HepG2 (cell line): ENCODE results near the gene CFAP45. TPM values are rescaled to one million over a fixed set of nuclear protein-coding genes. Genes with fewer than 3 reads are reported as not detected.

ENCODE experiments used
- ATAC-seq: fragments of 200-7000 bp; cut with Tn5 transposase; 3 replicates; pipeline ENCODE4 v1.9.1; 2020; ENCODE audit warnings: mild to moderate bottlenecking, moderate library complexity
- BruUV-seq: library from RNA; stranded (reverse); fragments of 400-500 nt; replicated peaks from 2 replicates; lab custom pipeline; 2021; lab: Mats Ljungman, UMichigan
- CTCF ChIA-PET: fragments of 300-600 bp; formaldehyde crosslinking; extraction: SDS; loops from one replicate; lab custom pipeline; 2021; ENCODE audit warnings: low total read pairs, inconsistent platforms, low intra/inter-chr PET ratio; lab: Yijun Ruan, JAX
- POLR2A ChIA-PET: fragments of 350-600 bp; sonication (Branson Sonifier 250); formaldehyde crosslinking; loops from one replicate; lab custom pipeline; 2020; ENCODE audit warnings: antibody characterized with exemption, inconsistent platforms; lab: Yijun Ruan, JAX
- DNase-seq: peaks from one replicate; pipeline ENCODE4 v3.0.0-alpha.2; 2015; ENCODE audit warnings: low spot score
- FAIRE-seq: peaks from 3 replicates; lab custom pipeline; 2011; peaks lifted over from hg19 to GRCh38; lab: Jason Lieb, UNC
- H2AFZ ChIP-seq: one replicate; pipeline ENCODE4 v1.6.1; 2011; ENCODE audit warnings: low read length, inconsistent platforms
- H3K27ac ChIP-seq: fragments of 300-600 bp; 3 replicates; pipeline ENCODE4 v1.8.0; 2011; ENCODE audit warnings: mixed run types, mild to moderate bottlenecking, mixed read lengths, low read length, inconsistent platforms; ENCODE audit not compliant: insufficient read depth; ENCODE audit errors: extremely low read length
- H3K27me3 ChIP-seq, 2 experiments: fragments of 200-600 bp in 1 of 2; 2 replicates in 1 of 2; 3 replicates in 1 of 2; pipeline versions ENCODE4 v1.6.0 to v1.8.0; 2011; ENCODE audit warnings: low read length in 2 of 2, mild to moderate bottlenecking in 2 of 2, moderate library complexity in 2 of 2, inconsistent platforms in 1 of 2; ENCODE audit not compliant: insufficient read depth in 2 of 2, control insufficient read depth in 1 of 2
- H3K36me3 ChIP-seq, 2 experiments: fragments of 200-600 bp in 1 of 2; replicated peaks in 1 of 2; 2 replicates in 1 of 2; 3 replicates in 1 of 2; pipeline versions ENCODE4 v1.5.1 to v1.8.0; 2011; ENCODE audit warnings: low read length in 2 of 2, inconsistent platforms in 1 of 2; ENCODE audit not compliant: insufficient read depth in 2 of 2, control insufficient read depth in 1 of 2
- H3K4me1 ChIP-seq: 2 replicates; pipeline ENCODE4 v1.5.1; 2012; ENCODE audit warnings: low read length, inconsistent platforms; ENCODE audit not compliant: insufficient read depth
- H3K4me2 ChIP-seq: 2 replicates; pipeline ENCODE4 v1.6.0; 2011; ENCODE audit warnings: low read depth, low read length, inconsistent platforms
- H3K4me3 ChIP-seq, 3 experiments: fragments of 200-600 bp in 1 of 3; sonication (generic), shearing (Covaris generic) in 1 of 3; replicated peaks in 1 of 3; 2 replicates each; pipeline ENCODE4 v1.5.1; 2011 to 2016; ENCODE audit warnings: low read length in 3 of 3, inconsistent platforms in 2 of 3, low read depth in 2 of 3, mild to moderate bottlenecking in 2 of 3, control low read depth in 1 of 3, mixed read lengths in 1 of 3; ENCODE audit not compliant: insufficient read depth in 1 of 3
- H3K79me2 ChIP-seq: one replicate; pipeline ENCODE4 v1.6.1; 2011; ENCODE audit warnings: low read length, inconsistent platforms; ENCODE audit not compliant: insufficient read depth
- H3K9ac ChIP-seq: 2 replicates; pipeline ENCODE4 v1.6.0; 2011; ENCODE audit warnings: mild to moderate bottlenecking, low read depth, low read length, inconsistent platforms; ENCODE audit not compliant: insufficient read depth
- H3K9me3 ChIP-seq: 2 replicates; pipeline ENCODE4 v1.5.1; 2012; ENCODE audit warnings: mild to moderate bottlenecking, low read length
- H4K20me1 ChIP-seq: 2 replicates; pipeline ENCODE4 v1.6.0; 2011; ENCODE audit warnings: inconsistent platforms, mild to moderate bottlenecking, low read length, moderate library complexity; ENCODE audit not compliant: insufficient read depth
- ATF2 ChIP-seq: sonication (generic); formaldehyde crosslinking; IDR thresholded peaks from 2 replicates; pipeline ENCODE4 v1.4.0; 2020; ENCODE audit warnings: missing genetic modification reagents
- CSRNP1 ChIP-seq: sonication (generic); formaldehyde crosslinking; IDR thresholded peaks from 2 replicates; pipeline ENCODE4 v1.8.1; 2023; ENCODE audit warnings: mild to moderate bottlenecking, missing genetic modification reagents
- KMT2B ChIP-seq: IDR thresholded peaks from 2 replicates; pipeline ENCODE4 v1.6.1; 2016; ENCODE audit warnings: missing genetic modification reagents, missing compliant biosample characterization
- NBN ChIP-seq: fragments of 450-650 bp; conservative IDR thresholded peaks from 2 replicates; pipeline ENCODE4 v1.6.1; 2017
- RXRB ChIP-seq: IDR thresholded peaks from 2 replicates; pipeline ENCODE4 v1.6.1; 2016; ENCODE audit warnings: borderline replicate concordance, missing genetic modification reagents, missing compliant biosample characterization
- ZBTB1 ChIP-seq: sonication (generic); formaldehyde crosslinking; IDR thresholded peaks from 2 replicates; pipeline ENCODE4 v1.4.0; 2020; ENCODE audit warnings: missing genetic modification reagents, borderline replicate concordance
- ZBTB39 ChIP-seq: sonication (generic); formaldehyde crosslinking; IDR thresholded peaks from 2 replicates; pipeline ENCODE4 v1.5.0; 2020; ENCODE audit warnings: missing genetic modification reagents
- ZHX2 ChIP-seq, 2 experiments: sonication (generic) in 1 of 2; formaldehyde crosslinking in 1 of 2; IDR thresholded peaks; 2 replicates each; pipeline versions ENCODE4 v1.6.1 to v1.9.0; 2014 to 2022; ENCODE audit warnings: antibody characterized with exemption in 1 of 2, borderline replicate concordance in 1 of 2, inconsistent platforms in 1 of 2, low read depth in 1 of 2, missing genetic modification reagents in 1 of 2
- ZNF224 ChIP-seq: sonication (generic); formaldehyde crosslinking; IDR thresholded peaks from 2 replicates; pipeline ENCODE4 v1.5.0; 2020; ENCODE audit warnings: mild to moderate bottlenecking, missing genetic modification reagents
- ZNF577 ChIP-seq: sonication (generic); formaldehyde crosslinking; IDR thresholded peaks from 2 replicates; pipeline ENCODE4 v1.4.0; 2020; ENCODE audit warnings: mild to moderate bottlenecking, low read depth, missing genetic modification reagents, borderline replicate concordance
- ZNF589 ChIP-seq: sonication (generic); formaldehyde crosslinking; conservative IDR thresholded peaks from 2 replicates; pipeline ENCODE4 v1.8.0; 2022; ENCODE audit warnings: mild to moderate bottlenecking, moderate library complexity, missing genetic modification reagents
- ZNF678 ChIP-seq: sonication (generic); formaldehyde crosslinking; IDR thresholded peaks from 2 replicates; pipeline ENCODE4 v1.4.0; 2020; ENCODE audit warnings: mild to moderate bottlenecking, missing genetic modification reagents
- WGBS: methylation state at CpG from one replicate; pipeline ENCODE4 v1.1.6; 2017; ENCODE audit warnings: low lambda C conversion rate; 5-methylcytosine and 5-hydroxymethylcytosine counted together
- in situ Hi-C: cut with HindIII; loops from 2 replicates; pipeline ENCODE4 v1.10.0; 2017; ENCODE audit warnings: low pct_unique_long_range_greater_than_20kb; ENCODE audit not compliant: extremely low pct_ligation_motif_present
- intact Hi-C: fragments of 100-400 bp; cut with micrococcal nuclease; formaldehyde crosslinking; loops from one replicate; pipeline ENCODE4 v1.10.0; 2022; ENCODE audit not compliant: unreplicated experiment
- polyA plus RNA-seq, 8 experiments: library from polyadenylated mRNA; depleted of rRNA in 3 of 8; stranded (reverse) in 7 of 8; unstranded in 1 of 8; fragments of >200 nt; fragmentation: Illumina TruSeq in 4 of 8; extraction: Trizol in 4 of 8; gene quantifications; 2 replicates each; pipeline versions ENCODE4 v1.2.1 to v1.2.3, GENCODE V29; 2011 to 2016; ENCODE audit warnings: low read depth in 4 of 8, missing spikeins in 1 of 8, mixed read lengths in 1 of 8; ENCODE audit not compliant: insufficient read depth in 1 of 8
- total RNA-seq, 5 experiments: library from RNA; depleted of rRNA; stranded (reverse); fragments of >200 nt; fragmentation: Illumina TruSeq; extraction: Trizol; gene quantifications; 2 replicates each; pipeline ENCODE4 v1.2.3, GENCODE V29; 2016; ENCODE audit warnings: low read depth in 1 of 5

The CFAP45 gene
- total and polyA plus RNA-seq, 2 of the 13 experiments (the other 11 are each of a cell fraction or from before 2014, with no cell fraction given) = not detected

GRCh38 chr1:159884296-159884695 is 15.7 kb downstream of the CFAP45 start (continued):
- TF ChIP-seq ZBTB39 (CRISPR knock-in tag) = no peak
- TF ChIP-seq KMT2B (CRISPR knock-in tag) = no peak

- in situ Hi-C loops = no loop called here
- Histone ChIP-seq H4K20me1 (no peaks in the 10 kb centered on the region), H3K9me3 (no peaks in the 10 kb centered on the region), H3K4me3 (no peak overlapping the region), H3K27ac (no peak overlapping the region), H3K79me2 (no peaks in the 10 kb centered on the region), H3K4me1 (no peaks in the 10 kb centered on the region), H3K36me3 (no peaks in the 10 kb centered on the region), H2AFZ (no peak overlapping the region), H3K9ac (no peak overlapping the region), H3K4me2 (no peak overlapping the region), H3K27me3 (peaks cover 0 to 1% of the 10 kb centered on the region in 2 experiments; a peak in 2 of 5 replicates)
- BruUV-seq = no TSS peak
- intact Hi-C loops = no loop called here
- POLR2A ChIA-PET = no interaction called here
- DNase-seq = no peak
- CTCF ChIA-PET = no interaction called here
- no peak for FAIRE-seq
- no peak for ATAC-seq
- 43% methylated on average over 4 of the region's 4 CpGs for WGBS
- TF ChIP-seq ZHX2 (IDR thresholded peaks at IDR 0.05; ENCODE audit: low read depth) = no peak
- TF ChIP-seq ZHX2 (CRISPR knock-in tag; IDR thresholded peaks at IDR 0.05; ENCODE audit: borderline replicate concordance) = no peak
- TF ChIP-seq ZBTB1 = no peak
- no peak for TF ChIP-seq ZNF678
- no peak for TF ChIP-seq NBN
- TF ChIP-seq RXRB (CRISPR knock-in tag) = no peak
- no peak for TF ChIP-seq ZNF577
- no peak for TF ChIP-seq ZNF589 (CRISPR knock-in tag)
- TF ChIP-seq ATF2 (CRISPR knock-in tag) = no peak
- no peak for TF ChIP-seq CSRNP1 (CRISPR knock-in tag)
- TF ChIP-seq ZNF224 (CRISPR knock-in tag) = no peak
Observed at GRCh38 chr1:159883134-159883533, 16.8 kb downstream of the CFAP45 start.
